ENCODE data around the gene EPAS1.

DNA sequence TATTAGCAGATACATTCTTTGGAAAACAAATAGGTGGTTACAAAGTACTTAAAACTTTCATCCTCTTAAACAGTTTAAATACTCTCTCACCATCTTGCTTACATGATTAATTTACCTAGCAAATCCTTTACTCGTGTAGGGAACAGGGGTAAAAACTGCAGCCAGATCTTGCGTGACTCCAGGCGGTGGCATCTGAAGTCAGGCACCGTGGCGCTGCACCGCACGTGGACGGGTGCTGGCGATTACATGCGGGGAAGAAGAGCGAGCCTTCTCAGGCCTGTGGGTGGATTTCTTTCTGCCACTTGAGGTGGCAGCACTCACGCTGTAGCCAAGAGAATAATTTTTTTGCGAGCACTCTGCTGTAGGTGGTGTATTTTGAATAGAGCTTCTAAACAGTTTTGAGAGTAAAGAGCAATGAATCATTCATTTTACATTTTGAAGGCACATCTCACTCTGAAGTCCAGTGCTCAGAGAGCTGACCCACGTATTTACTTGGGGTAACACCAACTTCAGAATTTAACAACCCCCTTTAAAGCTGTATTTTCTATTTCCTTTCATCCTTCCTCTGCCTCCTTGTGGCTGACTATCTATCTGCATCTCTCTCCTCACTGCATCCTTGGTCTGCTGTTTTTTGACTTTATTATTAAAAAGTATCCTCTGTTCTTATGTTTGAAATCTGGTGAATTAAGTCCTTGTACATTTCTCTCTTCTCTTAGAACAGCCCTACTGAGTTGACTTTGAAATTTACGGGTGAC, 68.9 kb downstream of the EPAS1 start:
- TF ChIP-seq, protein P1, sequence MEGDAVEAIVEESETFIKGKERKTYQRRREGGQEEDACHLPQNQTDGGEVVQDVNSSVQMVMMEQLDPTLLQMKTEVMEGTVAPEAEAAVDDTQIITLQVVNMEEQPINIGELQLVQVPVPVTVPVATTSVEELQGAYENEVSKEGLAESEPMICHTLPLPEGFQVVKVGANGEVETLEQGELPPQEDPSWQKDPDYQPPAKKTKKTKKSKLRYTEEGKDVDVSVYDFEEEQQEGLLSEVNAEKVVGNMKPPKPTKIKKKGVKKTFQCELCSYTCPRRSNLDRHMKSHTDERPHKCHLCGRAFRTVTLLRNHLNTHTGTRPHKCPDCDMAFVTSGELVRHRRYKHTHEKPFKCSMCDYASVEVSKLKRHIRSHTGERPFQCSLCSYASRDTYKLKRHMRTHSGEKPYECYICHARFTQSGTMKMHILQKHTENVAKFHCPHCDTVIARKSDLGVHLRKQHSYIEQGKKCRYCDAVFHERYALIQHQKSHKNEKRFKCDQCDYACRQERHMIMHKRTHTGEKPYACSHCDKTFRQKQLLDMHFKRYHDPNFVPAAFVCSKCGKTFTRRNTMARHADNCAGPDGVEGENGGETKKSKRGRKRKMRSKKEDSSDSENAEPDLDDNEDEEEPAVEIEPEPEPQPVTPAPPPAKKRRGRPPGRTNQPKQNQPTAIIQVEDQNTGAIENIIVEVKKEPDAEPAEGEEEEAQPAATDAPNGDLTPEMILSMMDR (conservative IDR thresholded peaks at IDR 0.05): peak; percentile 57
- TF ChIP-seq EZH2 (IDR thresholded peaks at IDR 0.05; ENCODE audit: low read depth): no peak

All from PC-9 (cell line).